Liver (tissue), 3 donors: ENCODE measurements around the gene MYO7B.

Experiments
- JUND ChIP-seq, 2 donors: IDR thresholded peaks; 2 replicates each; pipeline ENCODE4 v1.6.1; 2016; ENCODE audit warnings: antibody characterized with exemption in 2 of 2
- RAD21 ChIP-seq, 2 donors: IDR thresholded peaks; 2 replicates each; pipeline ENCODE4 v1.6.1; 2016; ENCODE audit warnings: antibody characterized with exemption in 2 of 2, mild to moderate bottlenecking in 2 of 2
- YY1 ChIP-seq: IDR thresholded peaks from 2 replicates; pipeline ENCODE4 v1.6.1; 2016; ENCODE audit warnings: antibody characterized with exemption, mild to moderate bottlenecking
- TF ChIP-seq, protein P1 (sequence below): fragments of 150-350 bp; IDR thresholded peaks from 2 replicates; pipeline ENCODE4 v1.5.1; 2017; ENCODE audit warnings: improper control_type of control experiment, low read depth, low read length; ENCODE audit not compliant: missing input control
- TF ChIP-seq, protein P2 (sequence below): IDR thresholded peaks from 2 replicates; pipeline ENCODE4 v1.6.1; 2016; ENCODE audit warnings: antibody characterized with exemption
- TF ChIP-seq, protein P3 (sequence below): IDR thresholded peaks from 2 replicates; pipeline ENCODE4 v1.6.1; 2016; ENCODE audit warnings: antibody characterized with exemption, mild to moderate bottlenecking
- donor health status: healthy.
- donor health status: healthy.

DNA sequence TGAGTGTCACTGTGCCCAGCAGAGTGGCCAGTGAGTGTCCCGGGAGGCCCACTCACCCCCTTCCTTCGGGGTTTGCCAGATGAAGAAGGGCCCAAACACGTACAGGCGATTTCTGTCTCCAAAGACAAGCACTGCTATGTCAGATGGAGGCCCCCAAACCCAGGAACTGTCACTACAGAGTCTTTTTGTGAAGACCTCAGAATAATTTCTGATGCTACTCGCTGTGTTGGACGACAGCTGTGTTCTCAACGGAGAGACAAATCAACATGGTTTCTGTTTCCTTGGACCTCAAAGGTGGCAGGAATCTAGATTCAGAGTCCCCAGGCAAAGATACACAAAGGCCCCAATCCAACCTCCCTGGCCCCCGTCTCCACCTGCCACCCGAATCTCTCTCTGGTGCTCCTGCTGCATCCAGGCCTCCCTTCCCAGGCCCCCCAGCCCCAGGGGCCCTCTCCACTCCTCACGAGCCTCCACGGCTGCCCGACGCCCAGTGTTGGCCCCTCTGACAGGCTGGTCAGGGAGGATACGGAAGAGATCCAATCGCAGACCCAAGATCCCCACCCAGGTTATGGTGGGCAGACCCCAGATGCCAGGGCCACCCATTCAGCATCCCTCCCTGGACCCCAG is 108.1 kb downstream of the MYO7B start:
- TF ChIP-seq, protein P1, sequence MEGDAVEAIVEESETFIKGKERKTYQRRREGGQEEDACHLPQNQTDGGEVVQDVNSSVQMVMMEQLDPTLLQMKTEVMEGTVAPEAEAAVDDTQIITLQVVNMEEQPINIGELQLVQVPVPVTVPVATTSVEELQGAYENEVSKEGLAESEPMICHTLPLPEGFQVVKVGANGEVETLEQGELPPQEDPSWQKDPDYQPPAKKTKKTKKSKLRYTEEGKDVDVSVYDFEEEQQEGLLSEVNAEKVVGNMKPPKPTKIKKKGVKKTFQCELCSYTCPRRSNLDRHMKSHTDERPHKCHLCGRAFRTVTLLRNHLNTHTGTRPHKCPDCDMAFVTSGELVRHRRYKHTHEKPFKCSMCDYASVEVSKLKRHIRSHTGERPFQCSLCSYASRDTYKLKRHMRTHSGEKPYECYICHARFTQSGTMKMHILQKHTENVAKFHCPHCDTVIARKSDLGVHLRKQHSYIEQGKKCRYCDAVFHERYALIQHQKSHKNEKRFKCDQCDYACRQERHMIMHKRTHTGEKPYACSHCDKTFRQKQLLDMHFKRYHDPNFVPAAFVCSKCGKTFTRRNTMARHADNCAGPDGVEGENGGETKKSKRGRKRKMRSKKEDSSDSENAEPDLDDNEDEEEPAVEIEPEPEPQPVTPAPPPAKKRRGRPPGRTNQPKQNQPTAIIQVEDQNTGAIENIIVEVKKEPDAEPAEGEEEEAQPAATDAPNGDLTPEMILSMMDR = no peak
- TF ChIP-seq RAD21 (IDR thresholded peaks at IDR 0.05) = no peak
- TF ChIP-seq, protein P2, sequence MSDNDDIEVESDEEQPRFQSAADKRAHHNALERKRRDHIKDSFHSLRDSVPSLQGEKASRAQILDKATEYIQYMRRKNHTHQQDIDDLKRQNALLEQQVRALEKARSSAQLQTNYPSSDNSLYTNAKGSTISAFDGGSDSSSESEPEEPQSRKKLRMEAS = no peak
- TF ChIP-seq, protein P3, sequence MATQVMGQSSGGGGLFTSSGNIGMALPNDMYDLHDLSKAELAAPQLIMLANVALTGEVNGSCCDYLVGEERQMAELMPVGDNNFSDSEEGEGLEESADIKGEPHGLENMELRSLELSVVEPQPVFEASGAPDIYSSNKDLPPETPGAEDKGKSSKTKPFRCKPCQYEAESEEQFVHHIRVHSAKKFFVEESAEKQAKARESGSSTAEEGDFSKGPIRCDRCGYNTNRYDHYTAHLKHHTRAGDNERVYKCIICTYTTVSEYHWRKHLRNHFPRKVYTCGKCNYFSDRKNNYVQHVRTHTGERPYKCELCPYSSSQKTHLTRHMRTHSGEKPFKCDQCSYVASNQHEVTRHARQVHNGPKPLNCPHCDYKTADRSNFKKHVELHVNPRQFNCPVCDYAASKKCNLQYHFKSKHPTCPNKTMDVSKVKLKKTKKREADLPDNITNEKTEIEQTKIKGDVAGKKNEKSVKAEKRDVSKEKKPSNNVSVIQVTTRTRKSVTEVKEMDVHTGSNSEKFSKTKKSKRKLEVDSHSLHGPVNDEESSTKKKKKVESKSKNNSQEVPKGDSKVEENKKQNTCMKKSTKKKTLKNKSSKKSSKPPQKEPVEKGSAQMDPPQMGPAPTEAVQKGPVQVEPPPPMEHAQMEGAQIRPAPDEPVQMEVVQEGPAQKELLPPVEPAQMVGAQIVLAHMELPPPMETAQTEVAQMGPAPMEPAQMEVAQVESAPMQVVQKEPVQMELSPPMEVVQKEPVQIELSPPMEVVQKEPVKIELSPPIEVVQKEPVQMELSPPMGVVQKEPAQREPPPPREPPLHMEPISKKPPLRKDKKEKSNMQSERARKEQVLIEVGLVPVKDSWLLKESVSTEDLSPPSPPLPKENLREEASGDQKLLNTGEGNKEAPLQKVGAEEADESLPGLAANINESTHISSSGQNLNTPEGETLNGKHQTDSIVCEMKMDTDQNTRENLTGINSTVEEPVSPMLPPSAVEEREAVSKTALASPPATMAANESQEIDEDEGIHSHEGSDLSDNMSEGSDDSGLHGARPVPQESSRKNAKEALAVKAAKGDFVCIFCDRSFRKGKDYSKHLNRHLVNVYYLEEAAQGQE = no peak
- no peak for TF ChIP-seq JUND (IDR thresholded peaks at IDR 0.05)
- TF ChIP-seq YY1 = no peak
